ENCODE data around the gene ZNF8.
"Not testable (repeated sequence)": the region's sequence is repeated elsewhere in the genome, so short reads cannot be mapped to it uniquely, and the experiment has no call there.

Gene ZNF8

DNA sequence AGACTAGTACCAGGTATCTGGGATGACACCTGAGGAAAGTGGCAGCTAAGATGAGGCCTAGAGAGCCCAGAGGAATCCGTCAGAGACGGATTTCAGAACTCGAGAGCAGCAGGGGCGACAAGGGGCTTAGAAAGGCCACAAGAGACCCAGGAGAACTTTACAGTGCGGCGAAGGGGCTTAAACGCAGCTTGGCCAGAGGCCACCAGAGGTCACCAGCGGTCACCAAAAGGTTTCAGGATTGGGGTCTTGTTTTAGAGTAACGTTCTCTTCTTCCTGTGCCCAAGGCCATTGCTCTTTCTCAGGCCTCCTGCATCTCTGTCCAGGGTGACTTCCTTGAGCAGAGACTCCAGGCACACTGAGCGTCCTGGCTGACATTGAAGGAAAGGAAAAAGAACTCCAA is 50.2 kb downstream of the ZNF8 start:
- DNase-seq (ENCODE audit: low read depth, low spot score): no peak
- no peak overlapping the region for H3K4me3 ChIP-seq (ENCODE audit: low read length)

DNA sequence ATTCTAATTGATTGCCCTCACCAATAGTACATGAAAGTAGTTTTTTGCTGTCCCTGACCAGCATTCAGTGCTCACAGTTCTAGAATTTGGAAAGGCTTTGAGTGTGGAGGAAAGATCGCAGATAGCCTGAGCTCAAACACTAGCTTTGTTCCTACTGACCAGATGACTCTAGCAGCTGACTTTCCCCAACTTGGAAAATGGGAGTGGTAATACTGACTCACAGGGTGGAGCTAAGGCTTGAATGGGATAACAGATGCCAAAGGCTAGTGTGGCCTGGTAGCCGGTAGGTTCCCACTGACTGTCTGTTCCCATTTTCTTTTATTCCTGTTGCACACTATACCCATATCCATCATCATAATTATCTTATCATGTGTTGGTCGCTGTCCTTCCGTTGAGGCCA is 51.7 kb downstream of the ZNF8 start:
- no peak overlapping the region for H3K4me3 ChIP-seq (ENCODE audit: low read length)
- no peak for DNase-seq (ENCODE audit: low read depth, low spot score)

DNA sequence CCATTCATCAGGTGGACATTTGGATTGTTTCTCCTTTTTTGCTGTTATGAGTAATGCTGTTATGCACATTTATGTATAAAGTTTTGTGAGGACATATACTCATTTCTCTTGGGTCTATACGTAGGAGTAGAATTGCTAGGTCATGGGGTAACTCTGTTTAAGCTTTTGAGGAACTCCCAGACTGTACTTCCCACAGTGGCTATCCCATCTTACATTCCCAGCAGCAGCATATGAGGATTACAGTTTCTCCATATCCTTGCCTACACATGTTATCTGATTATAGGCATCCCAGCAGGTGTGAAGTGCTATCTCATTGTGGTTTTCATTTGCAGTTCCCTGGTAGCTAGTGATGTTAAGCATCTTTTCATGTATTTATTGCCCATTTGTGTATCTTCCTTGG is 53.9 kb downstream of the ZNF8 start:
- no peak overlapping the region for H3K4me3 ChIP-seq (ENCODE audit: low read length)
- DNase-seq (ENCODE audit: low read depth, low spot score): no peak

DNA sequence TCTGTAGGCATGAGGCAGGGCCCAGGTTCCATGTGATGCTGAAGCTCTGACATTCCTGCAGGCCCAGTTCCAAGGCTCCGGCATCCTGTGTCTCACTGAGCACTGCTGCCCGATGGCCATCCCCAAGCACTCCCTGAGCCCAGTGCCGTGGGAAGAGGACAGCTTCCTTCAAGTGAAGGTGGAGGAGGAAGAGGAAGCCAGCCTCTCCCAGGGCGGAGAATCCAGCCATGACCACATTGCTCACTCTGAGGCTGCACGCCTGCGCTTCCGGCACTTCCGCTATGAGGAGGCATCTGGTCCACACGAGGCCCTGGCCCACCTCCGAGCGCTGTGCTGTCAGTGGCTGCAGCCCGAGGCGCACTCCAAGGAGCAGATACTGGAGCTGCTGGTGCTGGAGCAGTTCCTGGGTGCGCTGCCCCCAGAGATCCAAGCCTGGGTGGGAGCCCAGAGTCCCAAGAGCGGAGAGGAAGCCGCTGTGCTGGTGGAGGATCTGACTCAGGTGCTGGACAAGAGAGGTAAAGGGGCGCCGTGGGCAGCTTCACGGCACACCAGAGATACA is 56.0 kb downstream of the ZNF8 start:
- H3K4me3 ChIP-seq (ENCODE audit: low read length): no peak overlapping the region
- DNase-seq (ENCODE audit: low read depth, low spot score): no peak

DNA sequence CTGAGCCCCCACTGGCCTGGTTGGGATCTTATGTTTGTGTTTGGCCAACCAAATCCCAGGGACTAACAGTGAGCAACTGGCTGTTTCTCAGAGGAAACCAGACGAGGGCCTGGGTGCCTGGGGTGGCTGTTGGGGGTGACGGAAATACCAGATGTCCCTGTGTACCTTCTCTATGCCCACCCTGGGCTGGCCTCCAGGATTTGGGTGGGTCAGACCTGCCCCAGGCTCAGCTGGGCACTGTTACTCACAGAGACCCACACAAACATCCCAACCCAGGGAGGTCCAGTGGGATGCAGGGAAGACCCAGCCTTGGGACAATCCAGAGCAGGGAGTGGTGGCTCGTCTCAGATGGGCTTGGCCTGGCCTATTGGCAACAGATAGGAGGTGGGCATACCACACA is 56.9 kb downstream of the ZNF8 start:
- no peak for DNase-seq (ENCODE audit: low read depth, low spot score)
- no peak overlapping the region for H3K4me3 ChIP-seq (ENCODE audit: low read length)

DNA sequence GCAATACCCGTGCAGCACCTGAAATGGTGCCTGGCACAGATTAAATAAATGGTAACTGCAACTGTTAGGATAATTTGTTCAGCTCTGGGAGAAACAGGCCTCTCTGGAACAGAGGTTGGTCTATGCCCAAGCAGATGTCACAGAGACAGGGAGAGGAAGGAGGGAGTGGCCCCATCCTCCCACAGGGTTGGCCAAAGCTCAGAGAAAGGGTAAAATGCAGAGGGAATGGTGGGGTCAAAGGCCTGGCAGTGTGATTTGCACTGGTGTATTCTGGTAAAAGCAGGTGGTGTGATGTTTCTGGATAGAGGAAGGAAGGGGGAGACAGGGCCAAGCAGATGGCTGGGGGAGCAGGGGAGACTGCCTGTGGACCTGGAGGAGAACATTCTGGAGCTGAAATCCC is 57.5 kb downstream of the ZNF8 start:
- no peak for DNase-seq (ENCODE audit: low read depth, low spot score)
- H3K4me3 ChIP-seq (ENCODE audit: low read length): no peak overlapping the region

DNA sequence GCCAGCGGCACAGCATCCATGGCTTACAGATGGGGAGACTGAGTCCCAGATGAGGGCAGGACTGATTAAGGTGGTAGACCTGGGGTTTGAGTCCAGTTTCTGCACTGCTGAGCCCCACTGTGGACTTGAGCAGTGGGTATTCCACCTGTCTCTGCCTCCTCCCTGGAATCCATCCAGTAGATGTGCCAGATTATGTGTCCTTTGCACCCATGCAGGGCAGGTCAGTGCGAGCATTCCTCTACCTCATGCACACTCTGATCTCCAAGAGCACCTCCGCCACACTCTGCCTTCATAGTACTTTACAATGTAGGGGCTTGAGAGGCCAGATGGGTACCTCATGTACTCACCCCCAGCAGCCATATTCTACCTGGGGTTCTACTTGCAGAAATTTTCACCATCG is 58.1 kb downstream of the ZNF8 start:
- H3K4me3 ChIP-seq (ENCODE audit: low read length): no peak overlapping the region

DNA sequence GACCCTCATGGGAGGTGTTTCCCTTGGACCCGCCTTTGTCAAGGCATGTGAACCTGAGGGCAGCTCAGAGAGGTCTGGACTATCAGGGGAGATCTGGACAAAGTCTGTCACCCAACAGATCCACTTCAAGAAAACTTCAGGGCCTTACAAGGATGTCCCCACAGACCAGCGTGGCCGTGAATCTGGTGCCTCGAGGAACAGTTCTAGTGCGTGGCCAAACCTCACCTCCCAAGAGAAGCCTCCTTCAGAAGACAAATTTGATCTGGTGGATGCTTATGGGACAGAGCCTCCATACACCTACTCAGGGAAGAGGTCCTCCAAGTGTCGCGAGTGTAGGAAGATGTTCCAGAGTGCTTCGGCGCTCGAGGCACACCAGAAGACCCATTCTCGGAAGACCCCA is 59.6 kb downstream of the ZNF8 start:
- no peak overlapping the region for H3K4me3 ChIP-seq (ENCODE audit: low read length)
- no peak for DNase-seq (ENCODE audit: low read depth, low spot score)

More for the DNA sequence above, 58.1 kb downstream of the ZNF8 start:
- DNase-seq (ENCODE audit: low read depth, low spot score): no peak

DNA sequence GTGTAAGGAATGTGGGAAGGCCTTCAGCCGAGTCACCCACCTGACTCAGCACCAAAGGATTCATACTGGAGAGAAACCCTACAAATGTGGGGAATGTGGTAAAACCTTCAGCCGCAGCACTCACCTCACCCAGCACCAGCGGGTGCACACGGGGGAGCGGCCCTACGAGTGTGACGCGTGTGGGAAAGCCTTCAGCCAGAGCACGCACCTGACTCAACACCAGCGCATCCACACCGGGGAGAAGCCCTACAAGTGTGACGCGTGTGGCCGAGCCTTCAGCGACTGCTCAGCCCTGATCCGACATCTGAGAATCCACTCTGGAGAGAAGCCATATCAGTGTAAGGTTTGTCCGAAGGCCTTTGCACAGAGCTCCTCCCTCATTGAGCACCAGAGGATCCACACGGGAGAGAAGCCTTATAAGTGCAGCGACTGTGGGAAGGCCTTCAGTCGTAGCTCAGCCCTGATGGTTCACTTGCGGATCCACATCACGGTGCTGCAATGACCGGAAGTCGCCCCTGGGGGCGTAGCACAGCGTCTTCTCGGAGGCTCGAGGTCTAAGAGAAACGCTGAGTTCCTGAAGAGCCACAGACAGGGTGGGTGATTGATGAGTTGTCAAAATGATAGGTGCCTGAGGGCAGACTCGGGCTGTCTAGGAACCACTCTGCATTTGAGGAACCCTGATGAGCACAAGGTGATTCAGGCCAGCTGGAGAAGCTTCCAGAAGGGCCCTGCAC is 60.2 kb downstream of the ZNF8 start:
- no peak overlapping the region for H3K4me3 ChIP-seq (ENCODE audit: low read length)
- no peak for DNase-seq (ENCODE audit: low read depth, low spot score)

DNA sequence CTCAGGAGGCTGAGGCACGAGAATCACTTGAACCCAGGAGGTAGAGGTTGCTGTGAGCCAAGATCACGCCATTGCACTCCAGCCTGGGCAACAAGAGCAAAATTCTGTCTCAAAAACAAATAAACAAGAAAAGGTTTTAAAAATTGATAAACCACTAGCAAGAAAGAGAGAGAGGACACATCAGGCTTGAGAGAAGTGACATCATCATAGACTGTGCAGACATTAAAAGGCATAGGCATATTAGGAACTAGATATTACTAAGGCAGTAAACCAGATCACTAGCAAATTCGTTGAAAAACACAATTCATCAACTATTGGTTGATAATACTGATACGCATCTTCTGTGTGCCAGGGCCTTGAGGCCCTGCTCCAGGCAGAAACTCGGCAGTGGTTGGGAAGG is 66.8 kb downstream of the ZNF8 start:
- no peak for DNase-seq (ENCODE audit: low read depth, low spot score)
- no peak overlapping the region for H3K4me3 ChIP-seq (ENCODE audit: low read length)

DNA sequence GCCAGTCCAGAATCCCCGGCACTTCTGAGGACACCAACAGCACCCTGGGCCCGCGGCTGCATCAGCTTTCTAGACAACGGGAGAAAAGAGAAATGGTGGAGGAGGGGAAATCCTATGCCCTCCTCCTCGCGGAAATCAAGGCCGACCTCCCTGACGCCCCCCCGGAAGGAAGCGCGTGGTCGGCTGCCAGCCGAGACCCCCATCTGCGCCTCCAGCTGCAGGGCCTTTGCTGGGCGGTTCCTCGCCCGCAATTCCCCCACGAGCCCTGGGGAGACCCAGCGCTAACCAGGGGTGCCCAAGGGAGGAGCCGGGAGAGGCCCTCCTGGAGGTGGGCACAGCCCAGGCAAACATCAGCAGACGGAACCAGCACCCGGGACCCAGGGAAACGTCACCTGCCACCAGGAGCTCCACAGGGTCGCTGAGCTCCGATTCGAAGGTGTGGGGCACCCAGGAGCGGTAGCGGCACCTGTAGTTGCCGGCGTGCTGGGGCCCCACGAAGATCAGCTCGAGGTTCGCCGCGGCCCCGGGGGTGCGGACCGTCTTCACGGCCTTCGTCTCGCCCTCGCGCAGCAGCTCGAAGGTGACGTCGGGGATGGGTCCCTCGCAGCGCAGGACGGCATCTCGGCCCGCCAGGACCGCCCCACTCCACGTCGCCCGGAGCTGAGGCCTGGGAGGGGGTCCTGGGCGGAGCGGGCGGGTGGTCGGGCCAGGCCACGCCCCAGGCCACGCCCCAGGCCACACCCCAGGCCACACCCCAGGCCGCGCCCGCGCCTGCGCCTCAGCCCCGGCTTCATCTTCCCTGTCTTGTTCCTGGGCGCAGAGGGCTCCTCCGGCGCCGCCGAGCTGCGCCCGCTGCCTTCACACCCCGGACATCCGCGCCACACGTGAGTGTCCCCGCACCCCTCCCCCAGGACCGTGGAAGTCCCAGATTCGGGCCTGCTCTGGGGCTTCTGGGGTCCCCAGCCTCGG is 68.5 kb downstream of the ZNF8 start:
- H3K4me3 ChIP-seq (ENCODE audit: low read length): peak overlapping the region; percentile 81
- DNase-seq (ENCODE audit: low read depth, low spot score): peak; percentile 58

DNA sequence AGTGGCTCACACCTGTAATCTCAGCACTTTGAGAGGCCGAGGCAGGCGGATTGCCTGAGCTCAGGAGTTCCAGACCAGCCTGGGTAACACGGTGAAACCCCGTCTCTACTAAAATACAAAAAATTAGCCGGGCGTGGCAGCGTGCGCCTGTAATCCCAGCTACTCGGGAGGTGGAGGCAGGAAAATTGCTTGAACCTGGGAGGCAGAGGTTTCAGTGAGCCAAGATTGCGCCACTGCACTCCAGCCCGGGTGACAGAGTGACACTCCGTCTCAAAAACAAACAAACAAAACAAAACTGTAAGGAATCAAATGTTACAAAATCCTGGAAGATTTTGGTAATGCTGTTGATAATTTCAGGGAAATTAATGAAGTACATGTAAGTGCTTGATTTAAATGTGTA is 69.3 kb downstream of the ZNF8 start:
- H3K4me3 ChIP-seq (ENCODE audit: low read length): peak overlapping the region; percentile 81
- not testable (repeated sequence) for DNase-seq (ENCODE audit: low read depth, low spot score)

DNA sequence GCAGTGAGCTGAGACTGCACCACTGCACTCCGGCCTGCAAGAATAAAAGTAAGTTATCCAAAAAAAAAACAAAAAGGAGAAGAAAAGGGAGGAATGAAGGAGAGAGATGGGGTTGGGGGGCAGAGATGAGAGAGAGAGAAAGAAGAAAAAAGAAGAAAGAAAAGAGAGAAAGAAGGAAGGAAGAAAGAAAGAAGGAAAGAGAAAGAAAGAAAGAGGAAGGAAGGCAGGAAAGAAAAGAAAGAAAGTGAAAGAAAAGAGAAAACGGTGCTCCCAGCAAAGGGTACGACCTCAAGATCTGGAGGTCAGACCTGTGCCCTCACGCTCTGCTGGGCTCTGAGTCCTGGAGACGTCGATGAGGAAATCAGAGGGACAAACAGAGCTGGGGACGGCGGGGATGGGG is 70.8 kb downstream of the ZNF8 start:
- no peak for DNase-seq (ENCODE audit: low read depth, low spot score)
- no peak overlapping the region for H3K4me3 ChIP-seq (ENCODE audit: low read length)

DNA sequence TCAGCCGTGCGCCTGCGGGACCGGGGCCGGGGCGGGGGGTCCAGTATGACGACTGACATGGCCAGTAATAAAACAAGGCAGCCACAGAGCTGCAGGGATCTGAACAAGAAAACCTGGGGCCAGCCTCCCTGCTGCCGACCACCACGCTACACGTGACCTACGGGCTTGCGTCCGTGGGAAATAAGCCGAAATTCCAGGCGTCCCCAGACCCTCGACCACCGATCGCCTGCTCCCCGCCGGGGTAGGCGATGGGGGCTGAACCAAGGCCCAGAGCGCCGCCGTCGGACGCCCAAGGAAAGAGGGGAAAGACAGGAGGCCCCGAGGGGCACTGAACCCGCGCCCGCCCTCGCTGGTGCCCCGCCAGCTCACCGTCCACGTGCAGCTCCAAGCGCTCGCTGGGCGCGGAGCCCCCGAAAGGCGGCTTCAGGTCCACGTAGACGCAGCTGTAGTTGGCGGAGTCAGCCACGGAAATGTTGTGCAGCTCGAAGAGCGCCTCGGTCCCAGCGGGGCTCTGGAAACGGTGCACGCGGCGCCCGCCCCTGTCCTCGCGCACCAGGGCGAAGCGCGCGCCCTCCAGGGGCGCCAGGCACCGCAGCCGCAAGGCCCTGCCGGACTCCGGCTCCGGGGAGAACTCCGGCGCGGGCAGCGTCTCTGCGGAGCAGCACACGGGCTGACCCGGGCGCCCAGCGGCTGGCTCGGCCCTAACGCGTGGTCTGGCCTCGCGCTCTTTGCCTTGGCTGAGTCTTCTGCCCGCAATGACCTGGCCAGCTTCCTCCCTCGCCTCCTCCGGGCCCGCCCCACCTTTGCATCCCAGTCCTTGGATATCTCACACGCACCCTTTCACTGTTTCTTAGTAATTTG is 71.5 kb downstream of the ZNF8 start:
- no peak overlapping the region for H3K4me3 ChIP-seq (ENCODE audit: low read length)
- no peak for DNase-seq (ENCODE audit: low read depth, low spot score)

DNA sequence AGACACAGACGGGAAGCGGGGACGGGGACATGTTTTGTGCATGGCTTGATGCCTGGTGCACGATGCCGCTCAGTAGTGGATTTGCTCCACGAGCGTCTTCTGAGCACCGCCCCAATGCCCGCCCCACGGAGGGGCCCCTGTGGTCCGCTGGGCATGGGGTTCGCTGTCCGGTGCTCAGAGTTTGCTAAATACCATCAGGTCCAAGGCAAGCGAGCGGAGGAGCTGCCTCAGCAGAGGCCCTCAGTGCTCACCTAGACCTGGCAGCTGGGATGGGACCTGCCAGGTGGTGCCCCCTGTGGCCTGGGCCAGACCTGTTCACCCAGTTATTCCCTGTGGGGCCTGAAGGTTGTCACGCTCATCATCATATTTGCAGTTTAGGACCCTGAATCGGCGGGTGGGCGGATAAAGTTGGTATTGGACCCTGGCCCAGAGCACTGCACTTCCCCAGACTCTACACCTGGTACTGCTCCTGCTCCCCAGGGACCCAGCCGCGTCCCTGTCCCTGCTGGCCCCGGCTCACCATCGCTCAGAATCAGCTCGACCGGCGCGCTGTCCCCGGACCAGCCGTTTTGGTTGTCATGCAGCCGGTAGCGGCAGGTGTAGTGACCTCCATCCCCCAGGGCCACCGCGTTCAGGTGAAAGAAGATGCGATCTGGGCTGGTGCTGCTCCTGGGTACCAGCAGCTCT is 72.3 kb downstream of the ZNF8 start:
- no peak overlapping the region for H3K4me3 ChIP-seq (ENCODE audit: low read length)
- DNase-seq (ENCODE audit: low read depth, low spot score): no peak

DNA sequence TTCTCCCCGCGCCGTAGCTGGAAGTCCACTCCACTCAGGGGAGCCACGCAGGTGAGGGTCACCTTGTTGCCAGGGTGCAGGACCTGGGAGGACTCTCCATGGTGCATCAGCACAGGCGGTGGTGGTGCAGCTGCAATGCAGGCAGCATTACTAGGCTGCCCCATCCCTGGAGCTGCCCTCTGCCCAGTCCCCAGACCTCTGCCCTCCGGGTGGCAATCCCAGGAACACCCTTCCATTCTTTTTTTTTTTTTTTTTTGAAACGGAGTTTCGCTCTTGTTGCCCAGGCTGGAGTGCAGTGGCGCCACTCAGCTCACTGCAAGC is 72.8 kb downstream of the ZNF8 start:
- no peak overlapping the region for H3K4me3 ChIP-seq (ENCODE audit: low read length)
- DNase-seq (ENCODE audit: low read depth, low spot score): no peak

DNA sequence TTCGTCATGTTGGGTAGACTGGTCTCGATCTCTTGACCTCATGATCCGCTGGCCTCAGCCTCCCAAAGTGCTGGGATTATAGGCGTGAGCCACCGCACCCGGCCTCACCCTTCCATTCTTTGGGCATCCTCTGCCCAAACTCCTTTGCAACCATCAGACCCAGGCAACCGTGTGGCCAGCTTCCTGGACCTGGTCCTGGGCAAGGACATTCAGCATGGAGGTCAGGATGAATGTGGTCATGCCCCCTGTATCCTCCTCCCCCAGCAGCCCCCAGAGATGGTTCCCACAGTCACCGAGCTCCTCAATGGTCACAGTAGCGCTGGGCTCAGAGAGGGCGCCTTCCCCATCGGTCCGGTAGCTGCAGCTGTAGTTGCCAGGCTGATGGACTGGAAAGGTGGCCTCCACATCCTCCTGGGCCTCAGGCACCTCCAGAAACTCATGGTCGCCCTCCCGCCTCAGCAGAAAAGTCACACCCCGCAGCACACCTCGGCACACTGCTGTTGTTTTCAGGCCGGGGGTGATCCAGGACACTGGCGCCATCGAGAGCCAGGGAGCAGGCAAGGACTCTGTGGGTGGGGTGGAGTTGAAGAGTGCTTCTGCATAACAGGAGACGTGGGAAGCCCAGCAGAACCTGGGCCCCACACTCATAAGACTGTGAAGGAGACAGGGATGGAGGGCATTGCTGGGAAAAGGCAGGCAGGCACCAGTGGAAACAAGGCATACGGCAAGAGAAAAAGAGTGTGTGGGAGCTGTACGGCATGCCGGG is 73.4 kb downstream of the ZNF8 start:
- no peak for DNase-seq (ENCODE audit: low read depth, low spot score)
- no peak overlapping the region for H3K4me3 ChIP-seq (ENCODE audit: low read length)

Data from Jurkat, Clone E6-1 (cell line).